GM13976 (cell line): Measurements from ENCODE around the gene HOXA3.

Experiments used
- DNase-seq: peaks from one replicate; pipeline ENCODE4 v3.0.0; 2012; ENCODE audit warnings: low spot score
- CTCF ChIP-seq: IDR thresholded peaks from 2 replicates; pipeline ENCODE4 v1.5.1; 2012; ENCODE audit warnings: borderline replicate concordance, mild to moderate bottlenecking; ENCODE audit not compliant: insufficient read depth; ENCODE audit errors: extremely low read depth, missing control alignments, control extremely low read depth
- in situ Hi-C: fragments of 300-500 bp; cut with MboI; formaldehyde crosslinking; loops from one replicate; pipeline ENCODE4 v1.12.0; 2022; ENCODE audit warnings: low sequenced_read_pairs, mixed read lengths, inconsistent platforms; ENCODE audit not compliant: unreplicated experiment

Gene HOXA3

GRCh38 chr7:27151931-27152815 lies at the start of gene HOXA3:
Gene HOXA3, minus strand, starts transcription at chr7:27152583. Its CDS starts 41,943 bp downstream, at chr7:27110640.
- no peak for TF ChIP-seq CTCF
- no peak for DNase-seq
- in situ Hi-C loops = loop anchor here (10.0 to 25.0 kb wide), 3 partner anchors 297 to 777 kb away; no protein-coding TSS in a partner anchor

- in situ Hi-C loops = loop anchor here (10.0 to 25.0 kb wide), 2 partner anchors 383 to 586 kb away; no protein-coding TSS in a partner anchor
- TF ChIP-seq CTCF = no peak
These were observed 49.2 kb upstream of the HOXA3 start for GRCh38 chr7:27201580-27202017.

GRCh38 chr7:27200761-27201579 lies 48.6 kb upstream of the HOXA3 start:
- in situ Hi-C loops = loop anchor here (10.0 to 25.0 kb wide), 2 partner anchors 384 to 586 kb away; no protein-coding TSS in a partner anchor
- no peak for TF ChIP-seq CTCF
- DNase-seq = no peak

More at GRCh38 chr7:27201580-27202017, 49.2 kb upstream of the HOXA3 start:
- no peak for DNase-seq

GRCh38 chr7:27199849-27200760 lies 47.7 kb upstream of the HOXA3 start, which contains the start of gene HOXA13:
Gene HOXA13, minus strand, starts transcription at chr7:27200091. Its CDS starts 14 bp downstream, at chr7:27200077.
- DNase-seq = no peak
- no peak for TF ChIP-seq CTCF
- in situ Hi-C loops = loop anchor here (10.0 to 25.0 kb wide), 4 partner anchors 45 to 725 kb away; partner anchors contain the start of gene EVX1

GRCh38 chr7:27198871-27199801 lies 46.8 kb upstream of the HOXA3 start:
- no peak for DNase-seq
- TF ChIP-seq CTCF = no peak
- in situ Hi-C loops = loop anchor here (10.0 kb wide), 2 partner anchors 46 to 726 kb away; partner anchors contain the start of gene EVX1
